Measurements from ENCODE around the gene PDE4B. TPM values are rescaled to one million over a fixed set of nuclear protein-coding genes. Genes with fewer than 3 reads are reported as not detected.
"Not testable (repeated sequence)": the region's sequence is repeated elsewhere in the genome, so short reads cannot be mapped to it uniquely, and the experiment has no call there.

PDE4B gene
- polyA plus RNA-seq, 3 donors from 2014 or later: 7.4 to 25.1 (median 18.9) TPM

DNA sequence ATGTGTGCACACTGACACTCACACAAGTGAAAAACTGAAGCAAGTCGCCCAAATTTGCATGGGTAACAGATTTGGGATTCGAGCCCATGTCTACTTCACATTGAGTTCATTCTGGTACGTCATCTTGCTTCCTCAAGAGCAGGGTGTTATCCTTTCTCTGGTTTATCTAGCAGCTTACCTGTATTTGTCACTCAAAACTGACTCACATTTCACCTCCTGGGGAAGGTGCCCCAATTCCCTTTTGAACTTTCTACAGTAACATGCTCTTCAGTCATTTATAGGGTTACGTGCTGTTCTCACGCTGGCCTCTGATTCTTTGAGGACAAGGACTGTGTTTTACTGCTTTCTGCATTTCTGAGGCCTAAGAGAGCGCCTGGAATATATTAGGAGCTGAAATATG lies 162.8 kb downstream of the PDE4B start:
- no peaks in the 10 kb centered on the region for H3K36me3 Mint-ChIP-seq
- no peak overlapping the region for H3K27ac Mint-ChIP-seq
- H3K27me3 Mint-ChIP-seq (ENCODE audit: low read depth in 3 of 3): peaks cover 0 to 6% (median 0%) of the 10 kb centered on the region in 3 donors
- H3K4me1 Mint-ChIP-seq: no peaks in the 10 kb centered on the region
- H3K9me3 Mint-ChIP-seq: no peaks in the 10 kb centered on the region
- H3K4me3 Mint-ChIP-seq: no peak overlapping the region
- no peak for DNase-seq

DNA sequence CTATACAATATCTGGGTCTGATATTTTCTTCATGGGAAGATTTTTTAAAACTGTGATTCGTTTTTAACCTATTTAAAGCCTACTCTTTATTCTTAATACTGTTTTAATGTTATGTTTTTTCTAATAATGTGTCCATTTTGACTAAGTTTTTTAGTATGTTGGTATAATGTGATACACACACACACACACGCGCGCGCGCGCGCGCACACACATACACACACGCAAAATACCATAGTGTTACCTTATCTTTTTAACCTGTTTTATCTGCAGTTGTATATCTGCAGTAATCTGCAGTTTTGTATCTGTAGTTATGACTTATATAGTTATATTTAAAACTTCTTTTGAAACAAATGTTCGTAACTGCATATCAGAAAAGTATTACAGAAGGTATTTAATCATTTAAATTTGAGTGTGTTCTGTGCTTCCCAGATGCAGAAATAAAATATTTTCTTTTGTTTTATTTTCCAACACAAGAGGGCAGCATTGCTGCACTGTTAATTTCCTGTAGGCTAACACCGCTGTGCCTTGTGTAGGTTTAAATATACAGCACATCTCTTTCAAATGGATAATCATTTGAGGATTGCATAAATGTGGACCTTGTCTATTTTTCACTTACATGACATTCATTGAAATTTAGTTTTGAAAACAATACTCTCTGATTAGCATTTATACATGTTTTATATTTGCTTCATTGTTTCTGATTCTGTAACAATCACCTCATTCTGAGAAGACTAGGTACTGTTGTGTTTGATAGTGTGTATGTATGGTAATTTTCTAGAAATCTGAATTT lies 166.1 kb downstream of the PDE4B start:
- no peaks in the 10 kb centered on the region for H3K4me1 Mint-ChIP-seq
- H3K27me3 Mint-ChIP-seq (ENCODE audit: low read depth in 3 of 3): peaks cover 0 to 6% (median 0%) of the 10 kb centered on the region in 3 donors
- no peaks in the 10 kb centered on the region for H3K36me3 Mint-ChIP-seq
- peak; percentile 26 to 39 (median 35) for DNase-seq
- H3K27ac Mint-ChIP-seq: no peak overlapping the region
- H3K4me3 Mint-ChIP-seq: no peak overlapping the region
- H3K9me3 Mint-ChIP-seq: no peaks in the 10 kb centered on the region

DNA sequence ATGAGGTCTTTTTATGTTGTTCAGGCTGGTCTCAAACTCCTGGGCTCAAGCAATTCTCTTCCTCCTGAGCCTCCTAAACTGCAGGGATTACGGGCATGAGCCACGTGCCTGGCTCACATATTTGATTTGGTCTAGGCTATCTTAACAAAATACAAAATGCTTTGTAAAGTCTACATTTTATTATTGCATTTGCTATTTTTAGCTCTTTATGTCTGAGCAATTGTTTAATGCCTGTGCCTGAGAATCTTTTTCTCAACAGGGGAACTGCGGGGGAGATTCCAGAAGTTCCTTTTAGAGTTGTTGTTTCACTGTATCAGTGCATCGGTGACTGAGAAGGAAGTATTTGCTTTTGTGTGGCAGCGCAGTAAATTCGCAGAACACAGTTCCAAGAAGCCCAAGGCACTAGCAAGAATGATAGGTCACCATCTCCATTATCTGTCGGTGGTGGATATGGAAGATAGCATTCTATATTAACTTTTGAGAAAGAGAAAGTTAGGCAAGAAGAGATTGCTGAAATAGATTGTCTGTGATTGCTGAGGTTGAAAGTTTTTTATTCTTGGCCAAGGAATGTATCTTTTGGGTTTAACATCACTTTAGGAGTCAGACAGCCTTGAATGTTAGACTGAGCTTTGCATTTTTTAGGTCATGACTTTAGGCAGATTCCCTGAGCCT lies 167.3 kb downstream of the PDE4B start:
- Mint-ChIP-seq H3K36me3 (no peaks in the 10 kb centered on the region), H3K27me3 (ENCODE audit: low read depth in 3 of 3) (peaks cover 0 to 6% (median 0%) of the 10 kb centered on the region in 3 donors), H3K4me1 (no peaks in the 10 kb centered on the region), H3K9me3 (no peaks in the 10 kb centered on the region), H3K4me3 (no peak overlapping the region), H3K27ac (no peak overlapping the region)
- DNase-seq: no peak

DNA sequence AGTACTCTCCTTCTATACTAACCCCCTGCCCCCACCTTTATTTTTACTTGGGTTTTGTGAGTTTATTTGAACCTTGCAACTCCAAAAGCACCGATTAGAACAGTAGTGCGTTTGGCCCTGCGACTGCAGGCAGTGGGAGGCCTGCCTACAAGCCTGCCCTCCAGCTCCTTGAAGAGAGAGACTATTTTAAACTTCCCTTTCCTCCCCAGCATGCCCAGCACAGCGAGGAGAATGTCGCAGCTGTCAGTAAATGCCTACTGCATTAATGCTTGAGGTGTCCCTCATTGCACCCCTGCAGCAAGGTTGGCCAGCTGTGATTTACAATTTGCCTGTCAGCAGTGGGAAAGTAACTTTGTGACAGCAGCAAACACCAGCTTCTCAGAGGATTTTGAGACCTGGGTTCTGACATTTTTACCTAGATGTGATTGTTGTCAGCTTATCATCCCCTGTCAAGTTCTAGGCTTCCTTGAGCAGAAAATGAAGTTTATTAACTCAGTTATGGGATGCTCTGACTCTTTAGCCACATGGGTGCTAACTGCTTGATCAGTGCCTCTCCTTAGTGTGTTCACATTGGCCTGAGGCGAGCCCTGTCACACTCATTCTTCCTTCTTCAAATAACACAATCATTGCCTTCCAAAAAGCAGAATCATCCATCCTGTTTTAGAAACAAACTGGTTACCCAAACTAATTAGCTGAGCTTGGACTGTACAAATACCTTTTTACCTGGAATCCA lies 170.6 kb downstream of the PDE4B start:
- Mint-ChIP-seq H3K27me3 (ENCODE audit: low read depth in 3 of 3) (peaks cover 0 to 6% (median 2%) of the 10 kb centered on the region in 3 donors), H3K36me3 (no peaks in the 10 kb centered on the region), H3K27ac (no peak overlapping the region), H3K9me3 (peaks cover 0 to 3% (median 0%) of the 10 kb centered on the region in 6 donors), H3K4me1 (no peaks in the 10 kb centered on the region), H3K4me3 (no peak overlapping the region)
- DNase-seq: no peak

DNA sequence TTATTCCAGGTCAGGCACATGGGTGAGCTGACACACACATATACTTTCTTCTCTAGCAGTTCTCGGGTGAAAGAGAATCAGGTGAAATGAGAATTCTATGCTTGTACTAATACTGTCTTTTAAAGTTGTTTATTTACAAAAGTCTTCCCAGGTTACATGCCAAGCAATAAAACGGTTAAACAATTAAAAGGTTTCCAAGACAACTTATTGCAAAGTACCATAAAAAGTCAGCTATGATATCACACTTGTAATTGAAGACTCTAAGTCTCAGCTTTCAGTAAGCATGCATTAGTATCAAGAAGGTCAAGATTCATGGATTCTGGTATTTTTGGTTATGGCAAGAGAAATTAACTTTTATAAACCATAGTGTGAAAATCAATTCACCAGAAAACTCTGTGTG lies 171.4 kb downstream of the PDE4B start:
- no peak overlapping the region for H3K4me3 Mint-ChIP-seq
- H3K36me3 Mint-ChIP-seq: no peaks in the 10 kb centered on the region
- DNase-seq: no peak
- H3K27me3 Mint-ChIP-seq (ENCODE audit: low read depth in 3 of 3): peaks cover 0 to 6% (median 2%) of the 10 kb centered on the region in 3 donors
- H3K9me3 Mint-ChIP-seq: peaks cover 0 to 3% (median 0%) of the 10 kb centered on the region in 6 donors
- no peak overlapping the region for H3K27ac Mint-ChIP-seq
- H3K4me1 Mint-ChIP-seq: no peaks in the 10 kb centered on the region

DNA sequence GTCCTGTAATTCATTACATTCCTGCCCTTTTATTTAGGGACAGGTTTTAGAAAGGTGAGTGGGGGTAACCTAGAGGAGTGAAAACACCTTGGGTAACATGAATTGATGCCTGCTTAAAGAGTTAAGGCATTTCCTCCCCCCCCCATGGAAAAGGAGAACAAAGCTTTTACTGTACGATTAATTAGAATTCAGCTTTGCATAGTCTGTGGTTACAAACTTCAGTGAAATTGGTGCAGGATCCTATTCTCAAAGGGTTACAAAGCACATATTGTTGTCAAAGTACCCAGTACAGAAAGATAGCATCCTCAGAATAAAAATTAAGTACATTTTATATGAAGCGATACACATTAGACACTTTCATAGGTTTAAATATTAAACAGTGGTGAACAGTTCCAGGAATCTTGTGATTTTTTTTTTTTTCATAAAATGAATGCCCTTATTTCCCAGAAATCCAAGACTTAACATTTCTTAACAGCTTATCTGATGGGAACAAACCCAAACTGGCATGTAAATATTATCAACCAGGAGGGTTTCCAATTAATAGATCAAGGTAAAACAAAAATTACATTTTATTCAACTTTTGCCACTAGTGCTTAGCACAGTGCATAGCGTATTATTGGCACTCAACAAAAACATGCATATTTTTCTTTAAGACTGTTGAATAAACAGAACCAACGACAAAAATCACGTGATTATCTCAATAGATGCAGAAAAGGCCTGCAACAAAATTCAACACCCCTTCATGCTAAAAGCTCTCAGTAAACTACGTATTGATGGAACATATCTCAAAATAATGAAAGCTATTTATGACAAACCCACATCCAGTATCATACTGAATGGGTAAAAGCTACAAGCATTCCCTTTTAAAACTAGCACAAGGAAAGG lies 172.7 kb downstream of the PDE4B start:
- no peaks in the 10 kb centered on the region for H3K36me3 Mint-ChIP-seq
- H3K9me3 Mint-ChIP-seq: peaks cover 0 to 3% (median 0%) of the 10 kb centered on the region in 6 donors
- DNase-seq: no peak
- no peaks in the 10 kb centered on the region for H3K4me1 Mint-ChIP-seq
- H3K27me3 Mint-ChIP-seq (ENCODE audit: low read depth in 3 of 3): peaks cover 0 to 2% (median under 1%) of the 10 kb centered on the region in 3 donors
- H3K4me3 Mint-ChIP-seq: no peak overlapping the region
- no peak overlapping the region for H3K27ac Mint-ChIP-seq

DNA sequence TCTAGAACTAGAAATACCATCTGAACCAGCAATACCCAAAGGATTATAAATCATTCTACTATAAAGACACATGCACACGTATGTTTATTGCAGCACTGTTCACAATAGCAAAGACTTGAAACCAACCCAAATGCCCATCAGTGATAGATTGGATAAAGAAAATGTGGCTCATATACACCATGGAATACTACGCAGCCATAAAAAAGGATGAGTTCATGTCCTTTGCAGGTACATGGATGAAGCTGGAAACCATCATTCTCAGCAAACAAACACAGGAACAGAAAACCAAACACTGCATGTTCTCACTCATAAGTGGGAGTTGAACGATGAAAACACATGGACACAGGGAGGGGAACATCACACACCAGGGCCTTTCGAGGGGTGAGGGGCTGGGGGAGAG lies 174.8 kb downstream of the PDE4B start:
- not testable (repeated sequence) for H3K9me3 Mint-ChIP-seq; H3K4me3 Mint-ChIP-seq; H3K4me1 Mint-ChIP-seq; H3K27ac Mint-ChIP-seq; DNase-seq; H3K36me3 Mint-ChIP-seq; H3K27me3 Mint-ChIP-seq (ENCODE audit: low read depth in 3 of 3)

DNA sequence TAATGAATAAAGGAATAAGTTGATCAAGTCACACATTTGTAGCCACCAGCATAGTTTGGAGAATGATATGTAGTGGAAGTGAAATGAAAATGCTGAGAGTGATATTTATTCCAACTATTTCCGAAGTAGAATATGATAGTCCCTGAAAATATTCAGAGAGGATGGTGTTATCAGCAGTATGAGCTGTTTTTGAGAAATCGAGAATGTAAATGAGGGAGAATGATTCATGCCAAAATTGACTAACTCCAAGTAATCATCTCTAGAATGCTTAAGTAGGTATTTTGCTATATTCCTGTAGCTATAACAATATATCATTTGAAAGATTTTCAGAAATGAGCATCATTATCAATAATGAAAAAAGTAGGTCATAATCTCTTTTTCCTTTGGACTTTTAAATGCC lies 178.9 kb downstream of the PDE4B start:
- H3K4me3 Mint-ChIP-seq: no peak overlapping the region
- peaks cover 3 to 16% (median 7%) of the 10 kb centered on the region in 6 donors for H3K9me3 Mint-ChIP-seq
- H3K4me1 Mint-ChIP-seq: no peaks in the 10 kb centered on the region
- no peak overlapping the region for H3K27ac Mint-ChIP-seq
- H3K27me3 Mint-ChIP-seq (ENCODE audit: low read depth in 3 of 3): peaks cover 2 to 4% (median 2%) of the 10 kb centered on the region in 3 donors
- H3K36me3 Mint-ChIP-seq: no peaks in the 10 kb centered on the region
- DNase-seq: no peak

DNA sequence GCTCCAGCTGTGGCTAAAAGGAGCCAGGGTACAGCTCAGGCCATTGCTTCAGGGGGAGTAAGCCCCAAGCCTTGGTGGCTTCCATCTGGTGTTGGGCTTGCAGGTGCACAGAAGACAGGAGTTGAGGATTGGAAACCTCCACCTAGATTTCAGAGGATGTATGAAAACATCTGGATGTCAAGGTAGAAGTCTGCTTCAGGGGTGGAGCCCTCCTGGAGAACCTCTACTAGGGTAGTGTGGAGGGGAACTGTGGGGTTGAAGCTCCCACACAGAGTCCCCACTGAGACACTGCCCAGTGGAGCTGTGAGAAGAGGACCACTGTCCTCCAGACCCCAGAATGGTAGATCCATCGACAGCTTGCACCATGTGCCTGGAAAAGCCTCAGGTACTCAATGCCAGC lies 183.0 kb downstream of the PDE4B start:
- H3K27me3 Mint-ChIP-seq (ENCODE audit: low read depth in 3 of 3): peaks cover 2 to 8% (median 2%) of the 10 kb centered on the region in 3 donors
- DNase-seq: no peak
- no peaks in the 10 kb centered on the region for H3K4me1 Mint-ChIP-seq
- no peak overlapping the region for H3K27ac Mint-ChIP-seq
- no peaks in the 10 kb centered on the region for H3K36me3 Mint-ChIP-seq
- peaks cover 0 to 22% (median 10%) of the 10 kb centered on the region in 6 donors for H3K9me3 Mint-ChIP-seq
- H3K4me3 Mint-ChIP-seq: no peak overlapping the region

DNA sequence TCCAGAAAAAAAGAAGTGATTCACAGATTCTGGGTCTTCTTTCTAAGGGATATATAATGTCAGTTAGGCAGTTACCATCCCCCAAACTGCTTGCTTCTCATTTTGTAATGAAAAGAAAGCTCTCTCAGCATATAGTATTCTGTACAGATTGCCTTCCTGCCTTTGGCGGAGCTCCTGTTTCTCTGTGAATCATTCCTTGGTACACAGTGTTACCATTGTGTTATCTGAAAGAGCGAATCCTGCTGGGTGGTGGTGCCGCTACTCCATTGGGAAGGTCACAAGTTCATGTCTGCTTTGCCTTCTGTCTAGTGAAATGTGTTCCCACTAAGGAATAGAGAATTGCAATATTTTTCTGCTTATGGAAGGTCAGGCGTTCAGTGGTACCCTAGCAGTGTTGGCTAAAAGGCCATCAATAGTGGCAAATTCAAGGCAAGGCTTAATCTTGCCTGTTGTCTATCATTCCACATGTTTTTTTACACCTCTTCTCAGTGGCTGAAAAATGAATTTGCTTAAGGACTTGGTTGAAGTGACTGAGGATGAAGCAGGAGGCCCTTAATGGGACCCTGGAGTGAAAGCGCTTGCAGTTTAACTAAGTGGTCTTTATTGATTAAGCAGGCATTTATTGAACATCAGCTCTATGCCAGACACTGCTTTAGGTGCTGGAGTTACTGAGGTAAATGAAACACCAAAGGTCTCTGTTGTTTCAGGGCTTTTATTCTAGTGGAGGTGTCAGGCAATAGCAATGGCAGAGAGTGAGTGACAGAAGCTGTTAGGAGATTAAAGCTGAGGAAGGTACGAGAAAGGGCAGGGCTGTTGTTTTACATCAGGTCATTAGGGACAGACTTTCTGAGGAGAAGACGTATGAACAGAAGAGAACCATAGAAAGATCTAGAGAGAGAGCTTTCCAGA lies 186.7 kb downstream of the PDE4B start:
- Mint-ChIP-seq H3K4me3 (no peak overlapping the region), H3K9me3 (peaks cover 4 to 22% (median 10%) of the 10 kb centered on the region in 6 donors), H3K4me1 (no peaks in the 10 kb centered on the region), H3K36me3 (no peaks in the 10 kb centered on the region), H3K27ac (no peak overlapping the region), H3K27me3 (ENCODE audit: low read depth in 3 of 3) (peaks cover 0 to 8% (median 3%) of the 10 kb centered on the region in 3 donors)
- DNase-seq: no peak

DNA sequence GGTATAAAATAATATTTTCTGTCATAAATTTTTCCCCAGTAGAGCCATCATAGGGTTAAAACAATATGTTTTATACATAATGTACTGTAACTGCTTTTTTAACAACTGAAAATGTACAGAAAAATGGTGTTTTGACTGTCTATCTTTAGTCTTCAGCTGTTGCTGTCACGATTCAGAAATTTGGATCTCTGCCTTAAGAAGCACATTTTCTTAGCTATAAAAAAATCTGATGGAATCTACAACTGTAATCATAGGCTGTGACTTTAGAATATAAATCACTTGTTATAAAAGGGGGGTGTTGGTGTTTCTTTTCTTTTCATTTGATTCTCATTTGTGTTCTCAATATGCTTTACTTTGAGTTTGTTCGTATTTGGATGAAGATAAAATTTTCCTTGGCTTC lies 187.5 kb downstream of the PDE4B start:
- Mint-ChIP-seq H3K36me3 (no peaks in the 10 kb centered on the region), H3K4me3 (no peak overlapping the region), H3K27ac (no peak overlapping the region), H3K27me3 (ENCODE audit: low read depth in 3 of 3) (peaks cover 0 to 4% (median 3%) of the 10 kb centered on the region in 3 donors), H3K9me3 (peaks cover 4 to 13% (median 7%) of the 10 kb centered on the region in 6 donors), H3K4me1 (no peaks in the 10 kb centered on the region)
- DNase-seq: no peak

DNA sequence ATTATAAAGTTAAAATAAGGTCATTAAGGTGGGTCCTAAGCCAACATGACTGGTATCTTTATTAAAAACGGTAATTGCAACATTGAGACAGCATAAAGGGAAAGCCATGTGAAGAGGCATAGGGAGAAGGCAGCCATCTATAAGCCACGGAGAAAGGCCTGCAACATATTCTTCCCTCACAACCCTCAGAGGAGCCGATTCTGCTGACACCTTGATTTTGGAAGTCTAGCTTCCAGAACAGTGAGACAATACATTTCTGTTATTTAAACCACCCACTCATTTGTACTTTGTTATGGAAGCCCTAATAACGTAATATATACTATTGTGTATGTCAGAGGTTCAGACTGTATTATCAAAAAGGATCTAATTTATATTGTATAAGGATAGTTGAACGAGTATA lies 190.8 kb downstream of the PDE4B start:
- DNase-seq: no peak
- Mint-ChIP-seq H3K9me3 (peaks cover 0 to 6% (median 0%) of the 10 kb centered on the region in 6 donors), H3K36me3 (no peaks in the 10 kb centered on the region), H3K4me3 (no peak overlapping the region), H3K4me1 (no peaks in the 10 kb centered on the region), H3K27me3 (ENCODE audit: low read depth in 3 of 3) (peaks cover 0 to 5% (median 4%) of the 10 kb centered on the region in 3 donors), H3K27ac (no peak overlapping the region)

Data from immature natural killer cell (primary cell).